Stimulated activated CD8-positive, alpha-beta memory T cell treated with anti-CD3 and anti-CD28 coated beads, Interleukin-15, amount 100 ng/mL, for 48 hours (primary cell): ENCODE measurements around the gene PNLIP.

Source experiments
- DNase-seq, 2 donors: peaks; one replicate each; pipeline ENCODE4 v3.0.0-alpha.2; 2020; ENCODE audit warnings: low read depth in 2 of 2

The PNLIP gene

DNA sequence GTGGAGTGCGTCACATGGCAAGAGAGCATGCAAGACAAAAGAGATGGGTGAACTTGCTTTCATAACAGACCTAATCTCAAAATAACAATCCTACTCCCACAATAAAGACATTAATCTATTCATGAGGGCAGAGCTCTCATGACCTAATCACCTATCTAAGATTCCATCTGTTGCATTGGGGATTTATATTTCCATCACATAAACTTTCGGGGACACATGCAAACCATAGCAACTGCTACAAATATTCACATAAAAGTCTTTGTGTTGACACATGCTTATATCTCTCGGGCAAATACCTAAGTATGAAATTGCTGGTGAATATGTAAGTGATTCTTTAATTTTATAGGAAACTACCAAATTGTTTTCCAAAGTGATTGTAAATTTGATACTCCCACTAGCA, 29.1 kb downstream of the PNLIP start:
- DNase-seq = no peak

DNA sequence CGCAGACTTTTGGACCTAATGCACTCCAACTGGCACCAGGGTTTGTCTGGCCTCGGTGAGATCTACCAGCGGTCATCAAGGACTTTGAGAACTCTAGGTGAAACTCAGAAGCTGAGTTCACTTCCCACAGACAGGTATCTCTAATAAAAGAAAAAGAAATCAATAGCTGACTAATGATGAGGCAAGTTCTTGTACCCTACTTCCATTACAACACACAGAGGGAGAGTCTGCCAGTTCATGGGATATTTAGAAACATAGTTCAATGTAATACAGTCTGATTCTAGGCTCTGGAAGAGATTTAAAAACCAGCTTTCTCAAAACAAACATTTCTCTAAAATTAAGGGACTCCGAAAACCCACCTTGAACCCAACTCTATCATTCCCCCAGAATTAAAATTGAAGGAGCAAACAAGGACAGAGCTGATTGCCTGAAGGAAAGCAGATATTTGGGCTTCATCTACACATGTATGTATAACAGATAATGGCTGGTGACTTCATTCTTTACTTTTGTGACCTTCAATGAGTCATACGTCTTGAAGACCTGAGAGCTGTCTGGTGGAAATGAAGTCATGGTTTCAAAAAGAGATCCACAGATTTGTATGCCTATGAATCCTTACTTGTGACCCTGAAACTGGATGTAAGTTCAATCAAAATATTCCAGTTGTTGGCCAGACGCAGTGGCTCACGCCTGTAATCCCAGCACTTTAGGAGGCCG, 42.3 kb downstream of the PNLIP start:
- DNase-seq = no peak

DNA sequence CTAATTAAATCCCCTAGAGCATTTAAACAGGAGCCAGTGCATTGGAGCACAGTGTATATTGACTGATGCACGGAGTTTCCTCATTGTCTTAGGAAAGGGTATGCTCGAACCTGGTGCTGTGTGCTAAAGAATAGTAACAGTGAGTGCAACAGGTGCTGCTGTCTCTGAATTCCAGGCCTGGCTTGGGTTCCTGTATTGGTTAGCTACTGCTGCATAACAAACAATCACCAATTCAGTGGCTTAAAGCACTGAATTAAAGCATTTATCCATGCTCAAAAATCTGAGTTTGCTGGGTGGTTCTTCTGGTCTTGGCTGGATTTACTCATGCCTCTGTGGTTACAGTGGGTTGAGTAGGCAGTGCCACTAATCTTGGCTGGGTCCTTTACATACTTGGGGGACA, 43.3 kb downstream of the PNLIP start:
- no peak for DNase-seq

DNA sequence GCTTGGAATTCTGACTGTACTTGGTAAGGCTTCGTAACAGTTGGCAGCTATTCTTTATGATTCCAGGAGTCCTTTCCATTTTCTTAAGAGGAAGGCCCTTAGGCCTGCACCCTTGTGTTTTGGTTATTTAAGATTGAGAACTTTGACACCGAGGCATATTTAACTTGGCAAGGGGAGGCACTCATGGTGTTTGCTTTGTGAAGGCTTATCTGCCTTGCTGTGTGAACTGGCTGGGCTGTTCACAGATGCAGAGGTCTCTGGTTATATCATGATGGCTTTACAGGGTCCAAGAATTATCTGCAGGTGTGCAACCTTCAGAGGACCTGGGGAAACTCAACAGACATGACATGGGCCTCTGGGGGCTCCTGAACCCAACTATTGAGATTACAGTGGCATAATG, 44.2 kb downstream of the PNLIP start:
- DNase-seq = no peak

DNA sequence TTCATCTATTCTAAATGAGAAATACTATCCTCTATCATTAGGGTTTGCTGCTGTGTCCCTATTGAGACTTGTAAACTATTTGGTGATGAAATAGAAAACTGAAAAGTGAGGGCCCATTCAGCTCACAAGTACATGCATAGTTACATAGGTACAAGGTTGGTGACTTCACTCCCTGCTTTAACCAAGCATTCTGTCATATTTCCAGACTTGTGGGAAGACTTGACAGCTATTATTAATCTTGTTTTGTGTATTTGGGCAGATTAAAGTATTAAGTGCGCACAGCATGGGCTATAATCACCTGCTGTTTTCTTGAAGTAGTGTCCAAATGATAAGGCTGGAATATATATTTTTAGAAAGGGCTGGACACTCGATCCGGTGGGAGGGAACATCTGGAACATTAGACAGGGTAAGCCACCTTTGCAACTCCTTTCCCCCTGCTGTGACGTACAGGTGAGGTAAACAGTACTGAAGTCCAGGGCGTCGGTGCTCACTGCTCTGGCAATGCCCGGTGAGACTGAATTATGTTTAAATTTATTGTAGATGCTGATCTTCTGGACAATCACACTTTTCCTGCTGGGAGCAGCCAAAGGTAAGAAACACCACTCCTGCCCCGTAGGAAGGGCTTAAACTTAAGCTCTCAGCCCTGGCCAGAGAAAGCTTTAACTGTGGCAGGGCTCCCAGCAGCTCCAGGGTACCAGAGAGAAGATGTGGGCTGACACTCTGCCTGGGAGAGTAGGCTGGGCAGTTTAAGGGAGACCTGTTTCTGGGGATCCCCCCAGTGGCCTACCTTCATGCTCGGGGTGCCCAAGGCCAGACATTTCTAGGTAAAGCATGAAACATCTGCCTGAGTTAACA, 45.1 kb downstream of the PNLIP start, which contains the start of gene PNLIPRP1:
PNLIPRP1 (plus strand) TSS at position 370 of the 855 bp plus-strand sequence; CDS start at position 541, 171 bp downstream.
- DNase-seq = no peak

DNA sequence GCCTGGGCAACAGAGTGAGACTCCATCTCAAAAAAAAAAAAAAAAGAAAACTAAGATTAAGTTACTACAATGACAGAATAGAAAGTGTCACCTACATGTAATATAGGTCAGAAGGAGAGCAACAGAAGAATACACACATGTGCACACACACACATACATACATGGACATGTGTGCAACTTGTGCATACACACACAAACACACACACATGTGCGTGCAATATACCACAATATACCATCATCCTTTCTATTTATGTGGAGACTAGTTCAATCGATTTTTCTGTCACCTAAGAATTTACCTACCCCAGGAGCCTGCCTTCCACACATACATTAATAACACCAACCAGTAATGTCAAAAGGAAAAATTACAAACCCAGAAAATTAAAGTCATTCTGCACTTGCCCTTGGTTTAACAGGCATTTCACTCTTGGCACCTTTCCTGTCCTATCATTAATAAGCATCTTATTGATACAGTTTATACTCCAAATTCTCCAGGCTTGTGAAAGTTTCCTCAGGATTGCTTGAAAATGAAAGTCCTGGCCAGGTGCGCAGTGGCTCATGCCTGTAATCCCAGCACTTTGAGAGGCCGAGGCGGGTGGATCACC, 47.5 kb downstream of the PNLIP start:
- no peak for DNase-seq

DNA sequence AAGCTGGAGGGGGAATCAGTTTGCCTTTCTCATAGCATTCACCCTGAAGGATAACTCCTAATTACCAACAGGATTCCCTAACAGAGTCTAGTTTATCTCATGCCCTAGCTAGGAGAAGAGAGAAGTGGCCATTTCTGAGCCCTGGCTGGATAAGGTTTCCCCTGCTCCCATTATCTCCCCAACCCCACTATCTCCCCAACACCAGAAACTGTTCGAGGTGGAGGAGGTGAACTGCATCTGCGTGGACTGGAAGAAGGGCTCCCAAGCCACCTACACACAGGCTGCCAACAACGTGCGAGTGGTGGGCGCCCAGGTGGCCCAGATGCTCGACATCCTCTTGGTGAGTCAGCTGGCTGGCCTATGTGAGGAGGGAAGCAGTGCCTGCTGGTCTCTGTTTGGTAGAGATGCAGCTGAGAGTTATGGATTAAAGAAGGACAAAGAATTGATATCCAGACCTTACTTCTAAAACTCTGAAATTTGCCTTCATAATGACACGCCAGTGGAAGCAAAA, 48.8 kb downstream of the PNLIP start:
- DNase-seq = no peak

DNA sequence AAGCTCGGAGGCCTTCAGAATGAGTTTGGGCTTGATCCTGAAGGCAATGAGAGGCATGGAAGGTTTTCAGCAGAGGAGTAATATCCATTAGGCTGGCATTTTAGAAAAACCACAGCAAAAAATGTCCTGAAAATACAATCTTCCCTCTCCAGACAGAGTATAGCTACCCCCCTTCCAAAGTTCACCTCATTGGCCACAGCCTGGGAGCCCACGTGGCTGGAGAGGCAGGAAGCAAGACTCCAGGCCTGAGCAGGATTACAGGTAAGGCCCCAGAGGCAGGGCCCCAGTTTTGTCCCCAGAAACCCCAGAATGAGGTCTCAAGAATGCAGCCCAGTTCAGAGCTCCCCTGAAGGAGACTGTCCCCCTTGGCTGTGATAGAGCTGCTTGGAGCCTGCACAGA, 50.3 kb downstream of the PNLIP start:
- no peak for DNase-seq

DNA sequence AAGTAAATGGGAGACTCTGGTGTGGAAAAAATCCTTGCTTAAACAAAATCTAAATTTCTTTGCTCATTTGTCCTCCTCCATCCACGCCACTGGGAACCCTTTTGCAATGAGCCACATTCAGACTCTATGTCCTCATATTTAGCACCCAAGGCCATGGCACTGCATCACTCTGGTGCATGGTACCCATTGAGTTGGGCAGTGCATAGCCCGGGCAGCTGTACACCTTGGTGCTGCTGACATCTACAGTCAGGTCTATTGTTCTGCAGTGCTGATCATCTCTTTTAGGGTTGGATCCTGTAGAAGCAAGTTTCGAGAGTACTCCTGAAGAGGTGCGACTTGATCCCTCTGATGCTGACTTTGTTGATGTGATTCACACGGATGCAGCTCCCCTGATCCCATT, 51.8 kb downstream of the PNLIP start:
- no peak for DNase-seq

DNA sequence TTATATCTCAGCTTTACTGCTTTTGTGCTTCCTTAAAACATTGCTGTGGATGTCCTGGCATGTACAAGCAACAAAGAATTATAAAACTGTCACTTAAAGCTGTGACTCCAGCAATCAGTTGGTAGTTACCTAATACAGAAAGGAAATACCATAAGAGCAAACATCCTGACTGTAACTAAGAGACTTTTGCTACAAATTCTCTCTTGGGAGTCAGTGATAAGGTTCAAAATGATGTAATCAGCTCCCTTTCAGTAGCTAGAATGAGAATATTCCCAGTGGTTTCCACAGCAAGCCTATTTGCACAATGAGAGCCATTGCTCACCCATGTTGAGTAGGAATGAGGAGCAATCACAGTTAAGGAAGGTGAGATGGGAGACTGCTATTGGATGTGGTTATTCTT, 52.6 kb downstream of the PNLIP start:
- DNase-seq = no peak

DNA sequence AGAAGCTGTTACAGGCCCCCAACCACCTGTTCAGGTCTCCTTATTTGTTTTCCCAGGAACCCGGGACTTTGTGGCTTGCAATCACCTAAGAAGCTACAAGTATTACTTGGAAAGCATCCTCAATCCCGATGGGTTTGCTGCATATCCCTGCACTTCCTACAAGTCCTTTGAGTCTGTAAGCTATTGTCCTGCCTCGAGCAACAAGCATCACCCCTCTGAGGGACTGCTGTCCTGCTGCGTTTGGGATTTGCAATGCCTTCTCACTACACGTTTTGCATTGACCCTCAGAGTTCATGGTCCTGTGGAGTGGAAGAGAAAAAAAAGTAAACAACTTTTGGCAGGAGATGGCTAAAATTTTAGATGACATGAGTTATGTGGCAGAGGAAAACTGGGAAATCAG, 54.3 kb downstream of the PNLIP start:
- no peak for DNase-seq

DNA sequence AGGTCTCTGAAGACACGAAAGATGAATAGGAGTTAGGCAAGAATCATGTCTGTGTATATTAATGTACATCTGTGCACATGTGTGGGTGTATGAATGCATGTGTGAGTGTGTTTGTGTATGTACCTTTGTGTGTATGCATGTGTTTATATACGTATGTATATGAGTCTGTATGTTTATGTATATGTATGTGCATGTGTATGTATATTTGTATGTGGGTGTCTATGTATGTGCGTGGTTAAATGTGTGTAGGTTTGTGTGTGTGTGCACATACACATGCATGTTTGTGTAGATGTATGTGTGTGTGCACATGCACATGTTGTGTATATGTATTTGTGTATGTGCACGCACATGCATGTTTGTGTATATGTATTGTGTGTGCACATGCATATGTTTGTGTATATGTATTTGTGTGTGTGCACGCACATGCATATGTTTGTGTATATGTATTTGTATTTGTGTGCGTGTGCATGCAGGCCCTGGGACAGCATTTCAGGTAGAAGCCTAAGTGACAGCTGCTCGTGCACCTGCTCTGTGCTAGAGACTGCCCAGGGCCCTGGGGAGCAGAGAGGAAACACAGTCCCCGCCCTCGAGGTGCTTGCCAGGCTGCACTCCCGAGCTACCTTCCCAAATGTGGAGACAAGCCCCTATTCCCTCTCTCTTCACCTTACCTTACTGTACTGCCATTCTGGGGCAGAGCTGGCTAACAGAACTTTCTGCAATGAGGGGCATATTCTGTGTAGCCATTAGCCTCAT, 57.1 kb downstream of the PNLIP start:
- no peak for DNase-seq

DNA sequence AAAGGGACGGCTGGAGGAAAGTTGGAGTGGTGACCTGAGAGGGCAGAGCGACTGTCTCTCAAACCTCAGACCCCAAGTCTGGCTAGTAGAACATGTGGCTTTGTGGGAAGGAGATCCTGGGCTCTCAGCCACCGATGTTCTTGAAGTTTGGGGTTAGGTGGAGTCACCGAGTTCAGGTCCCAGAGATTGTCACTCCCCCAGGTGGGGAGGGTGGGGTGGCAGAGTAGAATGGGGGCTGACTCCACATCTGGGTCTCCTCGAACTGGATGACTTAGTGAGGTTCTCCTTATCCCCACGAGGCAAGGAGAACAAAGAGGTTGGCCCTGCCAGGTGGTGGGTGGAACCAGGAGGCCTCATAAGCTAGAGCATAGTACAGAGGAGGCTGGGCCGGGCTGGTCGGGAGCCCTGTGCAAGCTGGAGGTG, 60.3 kb downstream of the PNLIP start:
- no peak for DNase-seq

DNA sequence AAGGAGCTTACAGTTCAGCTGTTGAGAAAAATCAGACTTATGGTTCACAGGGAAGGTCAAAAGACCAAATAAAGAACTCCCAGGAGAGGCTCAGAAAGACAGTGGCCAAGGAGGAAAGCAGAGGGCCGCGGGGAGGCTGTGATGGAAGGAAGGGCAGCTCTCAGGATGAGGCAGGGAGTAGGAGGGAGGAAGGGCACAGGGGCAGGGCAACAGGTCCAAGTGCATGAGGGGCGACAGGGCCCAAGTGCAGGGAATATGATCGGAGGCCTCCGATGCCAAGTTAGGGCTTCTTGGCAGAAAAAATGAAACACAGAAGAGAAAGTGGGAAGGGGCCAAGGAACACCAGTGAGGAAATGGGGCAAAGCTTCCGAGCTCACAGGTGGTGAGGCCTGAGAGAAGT, 61.6 kb downstream of the PNLIP start:
- no peak for DNase-seq

DNA sequence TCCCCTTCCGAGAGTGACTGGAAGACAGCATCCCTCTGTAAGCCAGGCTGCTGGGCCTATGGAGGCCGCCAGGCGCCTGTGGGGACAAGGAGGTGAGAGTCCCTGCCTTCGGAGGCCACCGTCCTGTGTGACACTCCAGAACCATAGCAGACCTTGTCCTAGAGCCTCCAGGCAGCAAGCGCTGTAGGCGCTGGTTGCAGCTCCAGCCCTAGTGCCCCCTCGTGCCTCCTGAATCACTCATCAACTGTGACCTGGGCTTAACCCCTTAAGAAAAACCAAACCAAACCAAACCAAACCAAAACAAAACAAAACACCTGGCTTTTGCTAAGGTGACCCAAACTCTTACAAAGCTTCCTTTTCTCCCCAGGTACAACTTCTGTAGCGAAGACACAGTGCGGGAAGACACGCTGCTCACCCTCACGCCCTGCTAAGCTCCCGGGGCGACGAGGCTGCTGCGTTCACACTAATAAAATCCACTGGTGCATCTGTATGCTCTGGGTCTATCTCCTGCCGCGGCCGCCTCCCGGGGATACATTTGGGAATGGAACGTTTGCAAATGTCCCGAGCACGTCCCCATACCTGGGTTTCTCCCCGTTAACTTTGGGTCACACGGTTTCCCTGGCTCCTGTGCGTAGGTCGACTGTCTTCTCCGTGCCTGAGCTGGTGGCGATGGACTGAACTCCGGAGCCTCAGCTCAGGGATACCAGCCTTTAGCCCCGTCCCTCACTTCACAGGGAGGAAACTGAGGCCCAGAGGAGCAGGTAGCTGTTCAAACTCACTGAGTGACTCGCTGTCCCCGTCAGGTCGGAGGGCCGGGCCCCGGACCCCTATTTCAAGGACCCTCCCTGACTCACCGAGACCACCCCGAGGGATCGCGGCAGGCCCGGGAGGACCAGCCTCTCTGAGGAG, 63.2 kb downstream of the PNLIP start:
- DNase-seq = no peak

DNA sequence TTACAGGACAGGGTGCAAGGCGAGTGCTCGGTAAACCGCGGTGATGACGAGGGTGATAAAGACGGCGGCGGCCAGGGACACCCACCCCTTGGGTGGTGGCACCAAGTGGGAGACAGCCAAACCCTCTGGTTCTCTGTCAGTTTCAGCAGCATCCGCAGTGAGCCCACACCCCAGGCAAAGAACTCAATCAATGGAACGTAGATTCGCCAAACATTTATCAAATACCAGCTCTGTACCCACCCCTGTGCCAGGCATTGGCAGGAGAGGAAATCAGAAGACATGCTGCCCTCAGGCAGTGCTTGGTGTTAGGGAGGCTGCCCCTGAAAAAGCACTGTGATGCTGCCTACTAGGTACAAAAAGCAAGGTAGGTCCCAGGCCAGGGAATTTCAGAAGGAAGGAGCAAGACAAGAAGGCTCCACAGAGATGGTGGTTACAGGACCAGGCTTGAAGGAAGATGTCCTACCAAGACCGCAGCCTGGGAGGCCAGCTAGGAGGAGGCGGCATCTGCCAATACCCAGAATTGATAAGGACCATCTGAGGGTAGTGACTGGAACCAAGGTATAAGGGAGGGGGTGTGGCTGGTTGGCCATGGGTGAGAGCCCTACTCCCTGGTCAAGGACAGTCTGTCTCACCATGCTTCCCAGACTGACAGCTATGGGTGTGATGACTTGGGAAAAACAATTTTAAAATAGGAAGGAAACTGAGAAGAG, 64.9 kb downstream of the PNLIP start:
- DNase-seq = no peak

DNA sequence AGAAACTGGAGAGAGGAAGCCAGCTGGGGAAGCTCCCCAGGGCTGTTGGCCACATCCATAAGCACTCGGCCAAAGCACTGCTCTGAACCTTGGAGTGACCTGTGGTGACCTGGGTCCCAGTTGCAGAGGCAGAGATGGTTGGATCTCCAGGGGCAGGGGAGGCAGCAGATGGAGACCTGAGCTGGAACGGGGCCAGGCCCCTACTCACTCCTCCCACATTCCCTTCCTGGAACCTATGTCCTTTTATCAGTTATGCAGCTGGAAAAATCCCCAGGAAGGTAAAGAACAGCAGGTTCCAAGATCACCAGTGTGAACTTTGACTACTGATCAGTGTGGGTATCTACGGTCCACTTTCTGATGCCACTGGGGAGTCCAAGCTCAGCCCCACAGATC, 65.4 kb downstream of the PNLIP start:
- DNase-seq = no peak

DNA sequence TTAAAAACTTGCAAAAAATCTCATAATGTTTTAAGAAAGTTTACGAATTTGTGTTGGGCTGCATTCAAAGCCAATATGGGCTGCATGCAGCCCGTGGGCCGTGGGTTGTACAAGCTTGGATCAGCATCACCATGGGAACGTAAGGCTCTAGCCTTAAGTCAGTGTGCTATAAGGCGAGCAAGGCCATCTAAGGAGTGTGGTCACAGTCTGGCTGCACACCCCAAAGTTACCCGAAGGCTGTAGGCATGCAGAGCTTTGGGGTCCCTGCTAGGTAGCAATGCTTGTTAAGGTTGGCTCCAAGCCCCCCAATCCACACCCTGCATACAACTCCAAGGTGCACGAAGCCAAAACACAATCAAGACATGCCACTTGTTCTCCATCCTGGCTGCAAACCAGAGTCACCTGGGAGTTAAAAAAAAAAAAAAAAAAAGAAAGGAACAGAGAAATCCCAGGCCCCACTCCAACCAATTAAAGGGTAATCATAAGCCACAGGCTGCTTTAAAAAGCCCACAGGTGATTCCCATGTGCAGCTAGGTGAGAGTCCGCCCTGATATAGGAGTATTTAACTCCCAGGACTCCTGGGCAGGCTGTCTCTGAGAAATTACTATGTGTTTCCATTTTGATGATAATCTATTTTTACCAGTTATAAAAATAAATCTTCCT, 66.5 kb downstream of the PNLIP start:
- no peak for DNase-seq

DNA sequence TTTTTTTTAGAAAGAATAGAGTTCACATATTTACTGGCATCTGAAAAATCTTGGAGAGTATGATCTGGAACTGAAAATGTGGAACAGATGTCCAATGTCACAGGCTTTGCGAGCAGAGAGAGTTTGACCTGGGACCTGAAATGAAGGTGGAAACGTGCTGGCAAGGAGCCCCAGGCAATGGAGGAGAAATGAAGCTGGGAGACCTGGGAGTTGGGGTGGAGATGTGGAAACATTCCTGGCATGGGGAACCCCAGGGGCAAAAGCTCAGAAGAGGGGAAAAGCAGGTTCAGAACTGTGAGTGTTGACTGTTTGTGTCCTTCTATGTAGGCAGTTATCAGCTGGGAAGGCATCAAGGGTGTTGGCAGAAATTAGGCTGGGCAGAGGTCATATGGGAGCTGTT, 67.7 kb downstream of the PNLIP start:
- DNase-seq = no peak

DNA sequence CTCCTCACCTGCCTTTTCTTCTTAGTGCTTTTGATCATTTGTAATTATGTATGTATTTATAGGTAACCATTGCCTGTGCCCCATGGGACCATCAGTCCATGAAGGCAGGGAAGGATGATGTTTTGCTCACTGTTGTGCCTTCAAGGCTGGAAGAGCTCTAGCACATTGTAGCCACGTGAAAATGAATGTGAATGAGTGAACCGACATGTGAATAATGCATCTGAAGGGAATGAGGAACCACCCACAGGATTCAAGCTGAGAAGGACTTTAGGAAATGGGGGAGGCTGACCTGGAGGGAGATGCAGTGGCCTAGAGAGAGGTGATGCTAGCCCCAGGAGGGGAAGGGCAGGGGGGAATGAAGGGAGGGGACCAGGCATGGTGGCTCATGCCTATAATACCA, 69.1 kb downstream of the PNLIP start:
- no peak for DNase-seq
